K562 (cell line): ENCODE results near the gene TBCC. TPM values are rescaled to one million over a fixed set of nuclear protein-coding genes. Genes with fewer than 3 reads are reported as not detected.
A peak's percentile ranks its signal among the peaks of the same experiment; 100 is the strongest.

Experiments used
- DPF2 ChIP-seq: fragments of 450-650 bp; IDR thresholded peaks from 2 replicates; pipeline ENCODE4 v1.6.1; 2016
- E2F5 ChIP-seq: sonication (generic); formaldehyde crosslinking; IDR thresholded peaks from 2 replicates; pipeline ENCODE4 v1.8.0; 2022; ENCODE audit warnings: mild to moderate bottlenecking, missing genetic modification reagents
- ELF1 ChIP-seq: fragments of 200-800 bp; sonication (Bioruptor generic); IDR thresholded peaks from 2 replicates; pipeline ENCODE4 v1.6.1; 2016; ENCODE audit warnings: missing genetic modification characterization, missing compliant biosample characterization
- ETV5 ChIP-seq: sonication (generic); formaldehyde crosslinking; IDR thresholded peaks from 2 replicates; pipeline ENCODE4 v1.4.0; 2020; ENCODE audit warnings: low read depth, mild to moderate bottlenecking, missing genetic modification reagents
- GATA2 ChIP-seq: sonication (generic); formaldehyde crosslinking; IDR thresholded peaks from 2 replicates; pipeline ENCODE4 v1.4.0; 2020; ENCODE audit warnings: mild to moderate bottlenecking, missing genetic modification reagents
- HDAC3 ChIP-seq: fragments of 450-650 bp; IDR thresholded peaks from 2 replicates; pipeline ENCODE4 v1.6.1; 2018; ENCODE audit warnings: borderline replicate concordance, mild to moderate bottlenecking, moderate library complexity; ENCODE audit not compliant: partially characterized antibody
- HNRNPH1 ChIP-seq: fragments of 200-400 bp; formaldehyde crosslinking; optimal IDR thresholded peaks from 2 replicates; pipeline ENCODE3; 2017; ENCODE audit warnings: low read depth, mild to moderate bottlenecking, low read length, moderate library complexity
- MXD1 ChIP-seq: fragments of 250-450 bp; sonication (Bioruptor Pico); IDR thresholded peaks from 2 replicates; pipeline ENCODE4 v1.8.0; 2021; ENCODE audit warnings: borderline replicate concordance, mild to moderate bottlenecking, moderate library complexity; ENCODE audit not compliant: poor library complexity, severe bottlenecking
- MYC ChIP-seq, 2 experiments: fragments of 250-450 bp in 1 of 2; sonication (Bioruptor Pico) in 1 of 2; IDR thresholded peaks; 2 replicates each; pipeline versions ENCODE4 v1.5.1 to v1.6.1; 2012 to 2021; ENCODE audit warnings: low read depth in 2 of 2, borderline replicate concordance in 1 of 2, improper control_type of control experiment in 1 of 2, low read length in 1 of 2, mild to moderate bottlenecking in 1 of 2, moderate library complexity in 1 of 2
- RBFOX2 ChIP-seq: fragments of 200-400 bp; formaldehyde crosslinking; IDR thresholded peaks from 2 replicates; pipeline ENCODE4 v1.6.1; 2017; ENCODE audit warnings: low read depth, mild to moderate bottlenecking, low read length, moderate library complexity
- RFX7 ChIP-seq: fragments of 250-450 bp; sonication (Bioruptor Pico); IDR thresholded peaks from 2 replicates; pipeline ENCODE4 v1.5.1; 2021; ENCODE audit warnings: mild to moderate bottlenecking
- RUNX1 ChIP-seq: sonication (generic); IDR thresholded peaks from 2 replicates; pipeline ENCODE4 v1.6.1; 2016; ENCODE audit warnings: antibody characterized with exemption, low read depth
- SETDB1 ChIP-seq: IDR thresholded peaks from one replicate; pipeline ENCODE4 v1.6.1; 2012; ENCODE audit warnings: low read length, control low read depth, inconsistent platforms
- STAT5A ChIP-seq: IDR thresholded peaks from 2 replicates; pipeline ENCODE4 v1.6.1; 2012; ENCODE audit warnings: low read length, inconsistent platforms, borderline replicate concordance
- TOE1 ChIP-seq, 2 experiments: fragments of 450-650 bp in 1 of 2; sonication (generic) in 1 of 2; formaldehyde crosslinking in 1 of 2; IDR thresholded peaks; 2 replicates each; pipeline versions ENCODE4 v1.7.1 to v1.8.0; 2016 to 2022; ENCODE audit warnings: borderline replicate concordance in 2 of 2, mild to moderate bottlenecking in 2 of 2, antibody characterized with exemption in 1 of 2, inconsistent platforms in 1 of 2, low read depth in 1 of 2, missing genetic modification reagents in 1 of 2, moderate library complexity in 1 of 2
- ZC3H4 ChIP-seq: sonication (generic); formaldehyde crosslinking; IDR thresholded peaks from 2 replicates; pipeline ENCODE4 v1.9.0; 2021; ENCODE audit warnings: missing genetic modification reagents, borderline replicate concordance
- ZNF696 ChIP-seq: fragments of 250-450 bp; sonication (Bioruptor Pico); conservative IDR thresholded peaks from 2 replicates; pipeline ENCODE4 v1.4.0; 2020; ENCODE audit warnings: mild to moderate bottlenecking, moderate library complexity
- polyA plus RNA-seq, 8 experiments: library from polyadenylated mRNA; depleted of rRNA in 4 of 8; stranded (reverse) in 5 of 8; unstranded in 3 of 8; fragments of >200 nt; fragmentation: Nextera tagmentation in 2 of 8; fragmentation: Illumina TruSeq in 1 of 8; extraction: Ambion mirVana in 2 of 8; extraction: Trizol in 1 of 8; gene quantifications; 2 replicates each; pipeline versions ENCODE4 v1.2.1 to v1.2.3, GENCODE V29; 2011 to 2014; ENCODE audit warnings: inconsistent platforms in 1 of 8, missing spikeins in 1 of 8
- total RNA-seq, 7 experiments: library from RNA; depleted of rRNA in 6 of 7; stranded (reverse); fragments of >200 nt in 6 of 7; fragmentation: Illumina TruSeq in 2 of 7; extraction: Trizol in 2 of 7; gene quantifications; 2 replicates each; pipeline versions ENCODE4 v1.2.1 to v1.2.3, GENCODE V29; 2011 to 2021; ENCODE audit warnings: low replicate concordance in 1 of 7
- TF ChIP-seq, protein P1 (sequence below): fragments of 250-450 bp; sonication (Bioruptor Pico); IDR thresholded peaks from 2 replicates; pipeline ENCODE4 v1.4.0; 2020
- TF ChIP-seq, protein P2 (sequence below): sonication (generic); formaldehyde crosslinking; IDR thresholded peaks from 2 replicates; pipeline ENCODE4 v1.8.1; 2023; ENCODE audit warnings: mild to moderate bottlenecking, missing genetic modification reagents

The TBCC gene
- total and polyA plus RNA-seq, 9 of the 15 experiments (the other 6 are each of a cell fraction or from before 2014, with no cell fraction given), result 2.8 to 34.1 (median 23.3) TPM

DNA sequence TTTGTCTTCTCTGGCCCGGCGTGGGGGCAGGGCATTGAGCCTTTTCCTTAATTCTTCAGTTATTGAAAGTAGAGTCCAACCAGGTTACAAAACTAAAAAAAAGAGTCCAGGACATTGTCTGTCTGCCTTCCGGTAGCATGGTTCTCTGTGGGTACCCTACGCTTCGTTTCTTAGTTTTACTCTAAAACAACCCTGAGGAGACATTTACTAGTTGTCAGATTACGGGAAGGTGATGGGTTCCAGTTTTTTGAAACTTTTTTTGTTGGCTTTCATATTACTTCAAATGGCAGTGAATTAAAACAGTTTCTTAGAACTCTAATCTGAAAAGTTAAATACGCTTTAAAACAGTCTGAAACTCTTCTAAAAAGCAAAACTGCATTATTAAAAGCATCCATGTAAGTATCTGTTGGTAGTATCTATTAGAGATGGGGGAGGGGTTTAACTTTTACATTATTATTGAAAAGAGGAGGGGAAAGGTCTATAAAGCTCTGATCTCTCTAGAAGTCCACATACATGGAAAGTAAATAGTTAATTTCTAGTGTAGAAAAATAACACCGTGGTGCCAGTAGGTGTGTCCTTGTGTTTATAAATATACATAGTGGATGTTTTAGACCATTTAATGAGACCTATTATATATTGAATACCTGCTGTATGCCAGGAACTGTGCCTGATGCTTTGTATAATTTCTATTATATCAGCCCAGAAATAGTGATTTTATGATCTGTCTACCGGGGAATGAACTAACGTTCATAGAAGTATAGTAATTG is 38.2 kb upstream of the TBCC start (continued):
- TF ChIP-seq GATA2 (CRISPR knock-in tag) (no peak), ETV5 (CRISPR knock-in tag) (no peak), DPF2 (no peak), SETDB1 (no peak), MYC (IDR thresholded peaks at IDR 0.05; ENCODE audit: low read depth, low read length) (no peak), MYC (CRISPR knock-in tag; IDR thresholded peaks at IDR 0.05; ENCODE audit: borderline replicate concordance, low read depth) (no peak), HDAC3 (peak; percentile 18), RFX7 (no peak), ZNF696 (no peak), ELF1 (peak; percentile 32; the same call in 1 of the 2 replicates), RUNX1 (no peak), HNRNPH1 (no peak), E2F5 (no peak), MXD1 (CRISPR knock-in tag) (no peak), STAT5A (no peak), ZC3H4 (CRISPR knock-in tag) (no peak), RBFOX2 (no peak), TOE1 (IDR thresholded peaks at IDR 0.05; ENCODE audit: borderline replicate concordance) (no peak), TOE1 (CRISPR knock-in tag; IDR thresholded peaks at IDR 0.05; ENCODE audit: borderline replicate concordance, low read depth) (no peak)
- TF ChIP-seq, protein P1, sequence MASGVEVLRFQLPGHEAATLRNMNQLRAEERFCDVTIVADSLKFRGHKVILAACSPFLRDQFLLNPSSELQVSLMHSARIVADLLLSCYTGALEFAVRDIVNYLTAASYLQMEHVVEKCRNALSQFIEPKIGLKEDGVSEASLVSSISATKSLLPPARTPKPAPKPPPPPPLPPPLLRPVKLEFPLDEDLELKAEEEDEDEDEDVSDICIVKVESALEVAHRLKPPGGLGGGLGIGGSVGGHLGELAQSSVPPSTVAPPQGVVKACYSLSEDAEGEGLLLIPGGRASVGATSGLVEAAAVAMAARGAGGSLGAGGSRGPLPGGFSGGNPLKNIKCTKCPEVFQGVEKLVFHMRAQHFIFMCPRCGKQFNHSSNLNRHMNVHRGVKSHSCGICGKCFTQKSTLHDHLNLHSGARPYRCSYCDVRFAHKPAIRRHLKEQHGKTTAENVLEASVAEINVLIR (CRISPR knock-in tag), result no peak
- TF ChIP-seq, protein P2, sequence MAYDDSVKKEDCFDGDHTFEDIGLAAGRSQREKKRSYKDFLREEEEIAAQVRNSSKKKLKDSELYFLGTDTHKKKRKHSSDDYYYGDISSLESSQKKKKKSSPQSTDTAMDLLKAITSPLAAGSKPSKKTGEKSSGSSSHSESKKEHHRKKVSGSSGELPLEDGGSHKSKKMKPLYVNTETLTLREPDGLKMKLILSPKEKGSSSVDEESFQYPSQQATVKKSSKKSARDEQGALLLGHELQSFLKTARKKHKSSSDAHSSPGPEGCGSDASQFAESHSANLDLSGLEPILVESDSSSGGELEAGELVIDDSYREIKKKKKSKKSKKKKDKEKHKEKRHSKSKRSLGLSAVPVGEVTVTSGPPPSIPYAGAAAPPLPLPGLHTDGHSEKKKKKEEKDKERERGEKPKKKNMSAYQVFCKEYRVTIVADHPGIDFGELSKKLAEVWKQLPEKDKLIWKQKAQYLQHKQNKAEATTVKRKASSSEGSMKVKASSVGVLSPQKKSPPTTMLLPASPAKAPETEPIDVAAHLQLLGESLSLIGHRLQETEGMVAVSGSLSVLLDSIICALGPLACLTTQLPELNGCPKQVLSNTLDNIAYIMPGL (CRISPR knock-in tag), result no peak
